GM13977 (cell line): Measurements from ENCODE around the gene AQP12B.
"Not testable (repeated sequence)": the region's sequence is repeated elsewhere in the genome, so short reads cannot be mapped to it uniquely, and the experiment has no call there.

Experiments
- DNase-seq: peaks from one replicate; pipeline ENCODE4 v3.0.0; 2012; ENCODE audit warnings: low spot score
- CTCF ChIP-seq: IDR thresholded peaks from 2 replicates; pipeline ENCODE4 v1.5.1; 2012; ENCODE audit warnings: mild to moderate bottlenecking, control low read depth; ENCODE audit not compliant: insufficient read depth; ENCODE audit errors: extremely low read depth, missing control alignments
- in situ Hi-C: fragments of 300-500 bp; cut with MboI; formaldehyde crosslinking; loops from one replicate; pipeline ENCODE4 v1.12.0; 2022; ENCODE audit warnings: low sequenced_read_pairs, low pct_unique_long_range_greater_than_20kb, mixed read lengths, inconsistent platforms; ENCODE audit not compliant: unreplicated experiment

The AQP12B gene

GRCh38 chr2:240701736-240702639 is 19.3 kb upstream of the AQP12B start:
- TF ChIP-seq CTCF = no peak
- in situ Hi-C loops = loop anchor here (10.0 kb wide), 1 partner anchor 197 kb away; no protein-coding TSS in a partner anchor
- DNase-seq = no peak

- DNase-seq = no peak
- in situ Hi-C loops = loop anchor here (10.0 kb wide), 1 partner anchor 196 kb away; no protein-coding TSS in a partner anchor
- TF ChIP-seq CTCF = no peak
These were observed 18.5 kb upstream of the AQP12B start for GRCh38 chr2:240701091-240701735.

GRCh38 chr2:240700616-240701015 is 17.9 kb upstream of the AQP12B start:
- in situ Hi-C loops = loop anchor here (10.0 kb wide), 1 partner anchor 196 kb away; no protein-coding TSS in a partner anchor
- DNase-seq = not testable (repeated sequence)

GRCh38 chr2:240699835-240700234 is 17.1 kb upstream of the AQP12B start:
- in situ Hi-C loops = loop anchor here (10.0 kb wide), 1 partner anchor 195 kb away; no protein-coding TSS in a partner anchor
- DNase-seq = not testable (repeated sequence)

GRCh38 chr2:240698852-240699561 is 16.3 kb upstream of the AQP12B start:
- in situ Hi-C loops, DNase-seq: not testable (repeated sequence)

GRCh38 chr2:240696469-240696868 is 13.8 kb upstream of the AQP12B start:
- in situ Hi-C loops, DNase-seq: not testable (repeated sequence)

- in situ Hi-C loops = not testable (repeated sequence)
These were observed 12.9 kb upstream of the AQP12B start for GRCh38 chr2:240695593-240695992.

GRCh38 chr2:240694304-240694703 is 11.6 kb upstream of the AQP12B start:
- DNase-seq, in situ Hi-C loops: not testable (repeated sequence)

More at GRCh38 chr2:240695593-240695992, 12.9 kb upstream of the AQP12B start:
- DNase-seq = not testable (repeated sequence)

- DNase-seq, in situ Hi-C loops: not testable (repeated sequence)
These were observed 10.2 kb upstream of the AQP12B start for GRCh38 chr2:240692583-240693561.

GRCh38 chr2:240691631-240692420 is 9.1 kb upstream of the AQP12B start, which contains the start of gene AQP12A:
Gene AQP12A (plus strand): TSS chr2:240691866. CDS start chr2:240691914, 48 bp downstream.
- DNase-seq, in situ Hi-C loops: not testable (repeated sequence)

GRCh38 chr2:240691075-240691427 is 8.4 kb upstream of the AQP12B start:
- DNase-seq, in situ Hi-C loops: not testable (repeated sequence)

- in situ Hi-C loops, DNase-seq: not testable (repeated sequence)
These were observed 7.9 kb upstream of the AQP12B start for GRCh38 chr2:240690421-240691074.
